Measurements from ENCODE around the gene GLYATL3. TPM values are rescaled to one million over a fixed set of nuclear protein-coding genes. Genes with fewer than 3 reads are reported as not detected.

Gene GLYATL3
- total RNA-seq, 1 experiment from 2014 or later = not detected

DNA sequence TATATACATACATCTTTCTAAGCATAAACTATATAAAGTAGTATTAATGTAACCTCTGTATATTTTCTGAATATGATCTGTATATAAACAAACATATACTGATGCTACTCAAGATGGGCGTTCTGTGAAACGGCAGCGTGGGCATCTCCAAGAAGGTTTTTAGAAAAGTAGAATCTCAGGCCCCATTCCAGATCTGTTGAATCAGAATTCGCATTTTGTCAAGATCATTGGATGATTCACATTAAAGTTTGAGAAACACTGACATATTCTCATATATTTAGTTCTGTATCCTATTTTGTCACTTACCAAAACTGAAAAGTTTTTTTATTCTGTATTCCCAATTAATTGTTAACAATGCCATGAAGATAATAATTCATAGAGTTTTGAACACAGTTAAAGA lies 56.2 kb downstream of the GLYATL3 start:
- Histone ChIP-seq H3K27ac (ENCODE audit: low read length) (peak overlapping the region; percentile 72), H3K9me2 (replicated peaks; ENCODE audit: low read length) (no peaks in the 10 kb centered on the region), H3K79me2 (ENCODE audit: low read length) (peaks cover 61% of the 10 kb centered on the region), H3K36me3 (ENCODE audit: low read depth, low read length) (peaks cover 6% of the 10 kb centered on the region; the same call in 1 of the 2 replicates), H2AFZ (ENCODE audit: low read length) (no peak overlapping the region), H3K4me2 (ENCODE audit: low read length) (peak overlapping the region; percentile 69), H3K27me3 (ENCODE audit: low read length) (no peaks in the 10 kb centered on the region), H3K9ac (ENCODE audit: low read length) (peak overlapping the region; percentile 22), H3K4me1 (ENCODE audit: insufficient read depth, low read length) (peaks cover 56% of the 10 kb centered on the region), H3K4me3 (ENCODE audit: low read length) (peak overlapping the region; percentile 15; the same call in 1 of the 2 replicates), H3K9me3 (ENCODE audit: low read length) (no peaks in the 10 kb centered on the region), H4K20me1 (ENCODE audit: low read length) (no peaks in the 10 kb centered on the region; the same call in 1 of the 2 replicates), H3F3A (ENCODE audit: low read length, unreplicated experiment) (peaks cover 8% of the 10 kb centered on the region)
- ATAC-seq (no peak), DNase-seq (peak; percentile 9)
- CTCF ChIA-PET = no interaction called here
- POLR2A ChIA-PET (ENCODE audit: unreplicated experiment) = no interaction called here
- intact Hi-C loops (cut with micrococcal nuclease) = loop anchor here (2.0 kb wide), 1 partner anchor 15 kb away; no protein-coding TSS in a partner anchor
- no TSS peak for BruUV-seq (replicated peaks)
- TF ChIP-seq, protein P1, sequence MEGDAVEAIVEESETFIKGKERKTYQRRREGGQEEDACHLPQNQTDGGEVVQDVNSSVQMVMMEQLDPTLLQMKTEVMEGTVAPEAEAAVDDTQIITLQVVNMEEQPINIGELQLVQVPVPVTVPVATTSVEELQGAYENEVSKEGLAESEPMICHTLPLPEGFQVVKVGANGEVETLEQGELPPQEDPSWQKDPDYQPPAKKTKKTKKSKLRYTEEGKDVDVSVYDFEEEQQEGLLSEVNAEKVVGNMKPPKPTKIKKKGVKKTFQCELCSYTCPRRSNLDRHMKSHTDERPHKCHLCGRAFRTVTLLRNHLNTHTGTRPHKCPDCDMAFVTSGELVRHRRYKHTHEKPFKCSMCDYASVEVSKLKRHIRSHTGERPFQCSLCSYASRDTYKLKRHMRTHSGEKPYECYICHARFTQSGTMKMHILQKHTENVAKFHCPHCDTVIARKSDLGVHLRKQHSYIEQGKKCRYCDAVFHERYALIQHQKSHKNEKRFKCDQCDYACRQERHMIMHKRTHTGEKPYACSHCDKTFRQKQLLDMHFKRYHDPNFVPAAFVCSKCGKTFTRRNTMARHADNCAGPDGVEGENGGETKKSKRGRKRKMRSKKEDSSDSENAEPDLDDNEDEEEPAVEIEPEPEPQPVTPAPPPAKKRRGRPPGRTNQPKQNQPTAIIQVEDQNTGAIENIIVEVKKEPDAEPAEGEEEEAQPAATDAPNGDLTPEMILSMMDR (conservative IDR thresholded peaks at IDR 0.05; ENCODE audit: low read depth, low read length) = no peak
- TF ChIP-seq EZH2phosphoT487 (IDR thresholded peaks at IDR 0.05; ENCODE audit: borderline replicate concordance, low read length) (no peak), EZH2 (IDR thresholded peaks at IDR 0.05; ENCODE audit: low read length, unreplicated experiment) (no peak)

DNA sequence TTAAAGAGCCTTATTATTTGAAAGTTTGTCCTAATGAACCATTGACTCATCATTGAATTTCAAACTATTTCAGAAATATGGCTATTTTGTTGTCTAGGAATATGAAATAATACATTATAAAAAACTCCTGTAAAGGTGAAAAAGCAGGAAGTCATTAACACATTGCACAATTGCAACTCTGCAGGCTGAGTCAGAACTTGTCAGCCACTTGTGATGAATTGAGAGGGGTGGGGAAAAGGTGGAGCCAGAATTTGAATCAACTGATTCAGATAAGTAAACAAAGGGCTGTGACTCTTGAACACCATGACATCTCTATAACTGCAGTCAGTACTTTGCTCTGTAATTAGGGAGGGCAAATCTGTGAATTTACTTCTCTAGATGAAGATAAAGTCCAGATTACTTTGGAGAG lies 56.7 kb downstream of the GLYATL3 start:
- H3K9me2 ChIP-seq (replicated peaks; ENCODE audit: low read length) = no peaks in the 10 kb centered on the region
- H3K27me3 ChIP-seq (ENCODE audit: low read length) = no peaks in the 10 kb centered on the region
- peaks cover 8% of the 10 kb centered on the region for H3F3A ChIP-seq (ENCODE audit: low read length, unreplicated experiment)
- H3K9me3 ChIP-seq (ENCODE audit: low read length) = no peaks in the 10 kb centered on the region
- H3K4me2 ChIP-seq (ENCODE audit: low read length) = peak overlapping the region; percentile 69
- peak overlapping the region; percentile 18; the same call in 1 of the 2 replicates for H3K4me3 ChIP-seq (ENCODE audit: low read length)
- peaks cover 6% of the 10 kb centered on the region; the same call in 1 of the 2 replicates for H3K36me3 ChIP-seq (ENCODE audit: low read depth, low read length)
- peak overlapping the region; percentile 23 for H3K9ac ChIP-seq (ENCODE audit: low read length)
- ChIA-PET POLR2A (ENCODE audit: unreplicated experiment) (no interaction called here), CTCF (no interaction called here)
- DNase-seq (peak; percentile 91), ATAC-seq (peak; percentile 82)
- peaks cover 56% of the 10 kb centered on the region for H3K4me1 ChIP-seq (ENCODE audit: insufficient read depth, low read length)
- TF ChIP-seq, protein P1 (conservative IDR thresholded peaks at IDR 0.05; ENCODE audit: low read depth, low read length) = no peak
- TF ChIP-seq EZH2 (IDR thresholded peaks at IDR 0.05; ENCODE audit: low read length, unreplicated experiment) (no peak), EZH2phosphoT487 (IDR thresholded peaks at IDR 0.05; ENCODE audit: borderline replicate concordance, low read length) (no peak)
- no peaks in the 10 kb centered on the region; the same call in 1 of the 2 replicates for H4K20me1 ChIP-seq (ENCODE audit: low read length)
- intact Hi-C loops (cut with micrococcal nuclease) = loop anchor here (2.0 kb wide), 1 partner anchor 16 kb away; no protein-coding TSS in a partner anchor
- H3K27ac ChIP-seq (ENCODE audit: low read length) = peak overlapping the region; percentile 72
- no peak overlapping the region for H2AFZ ChIP-seq (ENCODE audit: low read length)
- H3K79me2 ChIP-seq (ENCODE audit: low read length) = peaks cover 57% of the 10 kb centered on the region
- BruUV-seq (replicated peaks) = no TSS peak

DNA sequence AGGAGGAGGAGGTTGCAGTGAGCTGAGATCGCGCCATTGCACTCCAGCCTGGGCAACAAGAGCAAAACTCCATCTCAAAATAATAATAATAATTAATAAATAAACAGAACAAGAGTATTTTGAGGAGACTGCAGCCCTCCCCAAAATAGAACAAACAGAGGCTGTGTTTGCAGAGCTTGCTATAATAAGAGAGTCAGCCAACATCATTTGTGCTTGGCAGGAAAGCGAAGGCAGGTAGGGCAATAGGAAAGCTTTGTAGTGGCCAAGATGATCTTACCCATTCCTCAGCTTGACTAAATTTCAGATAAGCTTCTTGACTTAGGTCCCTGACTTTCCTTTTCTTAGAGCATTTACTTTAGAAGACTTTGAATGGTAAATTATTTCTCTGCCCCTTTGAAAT lies 57.5 kb downstream of the GLYATL3 start:
- Histone ChIP-seq H2AFZ (ENCODE audit: low read length) (no peak overlapping the region), H3K9me3 (ENCODE audit: low read length) (no peaks in the 10 kb centered on the region), H3K79me2 (ENCODE audit: low read length) (peaks cover 49% of the 10 kb centered on the region), H3K9ac (ENCODE audit: low read length) (peak overlapping the region; percentile 23), H3K4me1 (ENCODE audit: insufficient read depth, low read length) (peaks cover 55% of the 10 kb centered on the region), H3K4me3 (ENCODE audit: low read length) (no peak overlapping the region), H3K9me2 (replicated peaks; ENCODE audit: low read length) (no peaks in the 10 kb centered on the region), H3K36me3 (ENCODE audit: low read depth, low read length) (peaks cover 6% of the 10 kb centered on the region; the same call in 1 of the 2 replicates), H3F3A (ENCODE audit: low read length, unreplicated experiment) (peaks cover 8% of the 10 kb centered on the region), H3K27ac (ENCODE audit: low read length) (peak overlapping the region; percentile 72; the same call in 1 of the 2 replicates), H3K4me2 (ENCODE audit: low read length) (0 out of 2 replicates have a peak overlapping the region, but pooled peaks have one; percentile 0), H4K20me1 (ENCODE audit: low read length) (no peaks in the 10 kb centered on the region; the same call in 1 of the 2 replicates), H3K27me3 (ENCODE audit: low read length) (no peaks in the 10 kb centered on the region)
- DNase-seq (no peak), ATAC-seq (no peak)
- ChIA-PET CTCF (no interaction called here), POLR2A (ENCODE audit: unreplicated experiment) (interaction anchor here (0.9 kb wide), 1 partner anchor 22 kb away, joined by 3 read pairs; no protein-coding TSS in a partner anchor)
- intact Hi-C loops (cut with micrococcal nuclease) = loop anchor here (2.0 kb wide), 1 partner anchor 16 kb away; no protein-coding TSS in a partner anchor
- no TSS peak for BruUV-seq (replicated peaks)
- TF ChIP-seq, protein P1 (conservative IDR thresholded peaks at IDR 0.05; ENCODE audit: low read depth, low read length) = no peak
- no peak for TF ChIP-seq EZH2 (IDR thresholded peaks at IDR 0.05; ENCODE audit: low read length, unreplicated experiment)
- no peak for TF ChIP-seq EZH2phosphoT487 (IDR thresholded peaks at IDR 0.05; ENCODE audit: borderline replicate concordance, low read length)

Measured in PC-3 (cell line).